Activated naive CD4-positive, alpha-beta T cell treated with Interleukin-2 at 50 U/mL for 16 hours (primary cell): ENCODE data around the gene SBK1.
"Not testable (repeated sequence)": the region's sequence is repeated elsewhere in the genome, so short reads cannot be mapped to it uniquely, and the experiment has no call there.

Source experiments
- DNase-seq: peaks from one replicate; pipeline ENCODE4 v3.0.0-alpha.2; 2020

SBK1 gene

GRCh38 chr16:28362600-28362999 is 70.3 kb downstream of the SBK1 start:
- not testable (repeated sequence) for DNase-seq

DNA sequence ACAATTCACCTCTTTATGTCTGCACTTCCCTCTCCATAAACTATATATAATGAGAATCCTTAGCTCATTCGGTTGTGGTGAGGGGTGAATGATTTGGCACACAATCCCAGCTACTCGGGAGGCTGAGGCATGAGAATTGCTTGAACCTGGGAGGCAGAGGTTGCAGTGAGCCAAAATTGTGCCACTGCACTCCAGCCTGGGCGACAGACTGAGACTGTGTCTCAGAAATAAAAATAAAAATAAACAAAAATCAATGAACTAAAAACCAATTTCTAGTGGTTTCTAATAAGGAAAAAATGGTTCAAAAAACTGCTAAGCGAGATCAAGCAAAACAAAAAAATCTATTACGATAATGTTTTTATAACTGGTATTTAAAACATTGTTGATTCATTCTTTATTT is 71.1 kb downstream of the SBK1 start, which contains the start of gene NPIPB6:
TSS of gene NPIPB6 (minus strand) at position 101 of the 400 bp plus-strand sequence. CDS start 686 bp downstream, outside the sequence.
- not testable (repeated sequence) for DNase-seq

DNA sequence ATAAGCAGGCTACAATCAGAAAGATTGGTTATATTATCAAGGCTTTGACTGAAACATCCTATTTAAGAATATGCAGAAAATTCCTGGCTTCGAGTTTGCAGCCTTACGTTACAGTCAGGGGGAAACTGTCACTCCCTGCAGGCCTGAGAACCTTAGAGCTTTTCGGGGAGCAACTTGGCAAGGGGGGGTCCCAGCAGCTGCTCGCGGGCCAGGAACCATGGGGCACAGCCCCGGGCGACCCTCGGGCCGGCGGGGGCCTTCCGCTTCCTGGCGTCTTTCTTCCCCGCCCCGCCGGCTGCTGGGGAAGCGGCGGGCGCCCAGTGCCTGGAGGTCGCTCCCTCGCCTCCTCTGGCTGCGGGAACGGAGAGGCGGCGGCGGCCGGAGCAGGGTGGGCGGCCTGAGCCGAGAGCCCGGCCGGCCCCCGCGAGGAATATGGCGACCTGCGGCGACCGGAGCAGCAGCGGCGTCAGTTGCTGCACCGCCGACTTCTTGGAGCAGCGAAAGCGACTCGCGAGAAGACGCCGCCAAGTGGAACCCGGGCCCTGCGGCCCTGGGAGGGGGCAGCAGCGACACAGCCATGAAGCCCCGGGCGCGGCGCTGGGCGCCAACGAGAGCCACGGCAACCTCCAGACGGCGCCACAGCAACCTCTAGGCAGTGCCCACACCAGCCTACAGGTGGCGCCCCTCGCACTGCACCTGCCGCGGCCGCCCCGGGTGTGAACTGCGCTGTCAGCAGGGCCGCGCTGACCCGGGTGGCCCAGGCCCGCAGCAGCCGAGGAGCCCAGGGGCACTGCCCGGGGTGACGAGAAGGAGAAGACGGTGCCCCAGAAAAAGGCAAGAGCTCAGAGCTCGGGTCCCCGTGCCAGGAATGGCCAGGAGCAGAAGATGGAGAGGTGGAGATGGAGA is 72.2 kb downstream of the SBK1 start:
- DNase-seq: not testable (repeated sequence)

DNA sequence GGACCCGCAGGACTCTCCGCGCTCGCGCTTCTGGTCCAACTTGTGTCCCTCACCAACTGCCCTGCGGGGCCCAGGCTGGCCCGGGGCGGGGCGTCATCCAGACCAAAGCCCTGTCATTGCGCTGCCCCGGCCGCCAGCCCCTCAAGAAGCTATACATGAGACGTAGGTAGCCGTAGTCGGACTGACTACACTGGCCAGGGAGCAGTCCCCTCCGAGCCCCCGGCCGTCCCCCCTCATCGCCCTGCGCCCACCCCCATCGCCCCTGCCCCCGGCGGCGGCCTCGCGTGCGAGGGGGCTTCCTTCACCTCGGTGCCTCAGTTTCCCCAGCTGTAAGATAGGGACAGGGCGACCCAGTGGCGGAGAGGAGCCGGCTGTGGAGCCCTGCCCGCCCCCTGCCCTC is 75.6 kb downstream of the SBK1 start:
- not testable (repeated sequence) for DNase-seq
